HG02981 (cell line): ENCODE results near the gene AHCY.
"Not testable (repeated sequence)": the region's sequence is repeated elsewhere in the genome, so short reads cannot be mapped to it uniquely, and the experiment has no call there.

Source experiments
- ATAC-seq: cut with Tn5 transposase; IDR thresholded peaks from one replicate; pipeline ENCODE4 v1.9.1; 2021; ENCODE audit warnings: mild to moderate bottlenecking, moderate library complexity; ENCODE audit not compliant: unreplicated experiment

The AHCY gene

DNA sequence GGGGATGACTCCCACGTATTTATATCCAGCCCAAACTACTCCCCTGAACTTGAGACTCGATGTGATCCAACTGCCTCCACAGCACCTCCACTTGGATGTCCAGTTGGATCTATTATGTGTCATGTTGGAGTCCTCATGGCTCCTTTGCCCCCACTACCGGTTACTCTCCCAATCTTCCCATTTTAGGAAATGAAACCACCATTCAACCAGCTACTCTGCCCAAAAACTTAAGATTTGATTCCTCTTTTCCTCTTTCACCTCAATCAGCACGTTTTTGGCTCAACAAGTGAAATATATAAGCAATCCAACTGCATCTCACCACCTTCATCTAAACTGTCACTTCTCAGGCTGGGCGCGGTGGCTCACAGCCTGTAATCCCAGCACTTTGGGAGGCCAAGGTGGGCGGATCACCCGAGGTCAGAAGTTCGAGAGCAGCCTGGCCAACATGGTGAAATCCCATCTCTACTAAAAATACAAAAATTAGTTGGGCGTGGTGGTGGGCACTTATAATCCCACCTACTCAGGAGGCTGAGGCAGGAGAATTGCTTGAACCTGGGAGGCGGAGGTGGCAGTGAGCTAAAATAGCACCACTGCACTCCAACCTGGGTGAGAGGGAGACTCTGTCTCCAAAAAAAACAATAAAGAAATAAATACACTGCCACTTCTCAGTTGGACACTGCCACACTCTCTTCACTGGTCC, 3.4 kb downstream of the AHCY start:
- no peak for ATAC-seq

DNA sequence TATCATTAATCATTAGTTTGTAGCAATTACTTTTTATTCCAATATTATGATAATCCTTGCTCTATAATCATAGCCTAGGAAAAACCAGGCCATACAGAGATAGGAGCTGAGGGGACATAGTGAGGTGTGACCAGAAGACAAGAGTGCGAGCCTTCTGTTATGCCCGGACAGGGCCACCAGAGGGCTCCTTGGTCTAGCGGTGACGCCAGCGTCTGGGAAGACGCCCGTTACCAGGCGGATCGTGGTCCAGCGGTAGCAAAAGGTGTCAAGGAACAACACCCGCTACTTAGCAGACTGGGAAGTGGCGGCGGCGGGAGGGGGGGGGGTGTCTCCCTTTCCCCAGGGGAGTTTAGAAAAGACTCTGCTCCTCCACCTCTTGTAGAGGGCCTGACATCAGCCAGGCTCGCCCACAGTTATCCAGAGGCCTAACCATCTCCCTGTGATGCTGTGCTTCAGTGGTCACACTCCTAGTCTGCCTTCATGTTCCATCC, 4.8 kb downstream of the AHCY start:
- not testable (repeated sequence) for ATAC-seq

DNA sequence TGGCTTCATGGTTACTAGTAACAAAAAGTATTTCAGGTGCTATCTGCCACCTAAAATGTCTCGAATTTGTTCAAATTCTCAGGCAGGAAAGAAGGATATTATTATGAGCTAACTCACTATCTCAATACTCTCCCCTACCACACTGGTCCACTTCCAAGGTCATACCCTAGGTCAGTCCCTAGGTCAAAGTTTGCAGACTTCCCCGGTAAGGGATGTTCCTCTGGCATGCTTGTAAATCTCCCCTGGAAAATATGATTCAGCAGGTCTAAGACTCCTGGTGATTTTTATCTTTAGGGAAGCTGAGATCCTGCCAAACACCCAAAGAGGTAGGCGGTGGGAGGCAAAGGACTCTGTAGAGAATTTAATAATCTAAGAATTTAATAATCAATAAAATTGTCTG, 6.7 kb downstream of the AHCY start:
- ATAC-seq = no peak

DNA sequence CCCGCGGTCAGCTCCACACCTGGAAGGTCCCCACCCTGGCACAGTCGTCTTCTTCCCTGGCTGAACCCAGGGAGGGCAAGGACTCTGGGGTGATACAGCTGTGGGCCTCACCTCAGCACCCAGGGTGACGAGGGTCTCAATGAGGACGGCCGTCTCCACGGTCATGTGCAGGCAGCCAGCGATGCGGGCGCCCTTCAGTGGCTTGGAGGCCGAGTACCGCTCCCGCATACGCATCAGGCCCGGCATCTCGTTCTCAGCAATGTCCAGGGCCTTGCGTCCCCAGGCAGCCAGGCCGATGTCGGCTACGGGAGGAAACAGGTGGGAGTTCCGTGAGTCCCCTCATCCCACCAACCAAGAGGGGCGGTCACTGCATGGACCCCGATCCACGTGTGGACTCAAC, 7.9 kb downstream of the AHCY start:
- ATAC-seq = no peak

DNA sequence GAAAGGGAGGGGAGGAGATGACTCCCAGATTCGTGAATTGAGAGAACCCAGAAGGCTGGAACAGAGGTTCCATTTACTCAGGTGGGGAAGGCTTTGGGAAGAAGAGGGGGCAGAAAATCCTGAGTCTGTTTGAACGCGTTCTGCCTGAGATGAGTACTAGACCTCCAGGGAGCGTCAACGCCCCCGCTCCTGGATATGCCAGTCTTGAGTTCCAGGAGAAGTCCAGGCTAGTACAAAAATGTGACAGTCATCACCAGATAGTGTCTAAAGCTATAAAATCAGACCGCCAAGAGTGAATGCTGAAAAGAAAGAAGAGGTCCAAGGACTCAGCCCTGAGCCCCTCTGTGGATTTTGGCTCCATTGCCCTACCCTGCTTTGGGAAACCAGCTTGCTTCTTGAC, 8.6 kb downstream of the AHCY start:
- no peak for ATAC-seq

DNA sequence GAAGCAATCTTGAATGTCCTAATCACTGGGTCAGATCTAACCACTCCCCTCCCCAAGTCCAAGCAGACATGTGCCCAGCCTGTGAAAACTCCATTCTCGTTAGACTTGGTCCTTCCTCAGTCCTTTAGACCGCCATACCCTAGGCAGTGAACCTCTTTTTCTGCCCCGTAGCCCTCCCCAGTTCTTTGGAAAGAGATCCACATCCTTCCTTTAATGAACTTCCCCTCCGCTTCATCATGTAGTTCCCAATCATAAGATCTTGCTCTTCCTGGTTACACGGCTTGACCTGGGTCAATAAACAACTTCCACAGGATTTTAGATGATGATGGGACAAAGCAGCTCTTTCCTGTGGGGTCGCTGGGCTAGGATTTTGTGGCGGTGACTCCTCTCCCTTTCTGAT, 9.6 kb downstream of the AHCY start:
- no peak for ATAC-seq

DNA sequence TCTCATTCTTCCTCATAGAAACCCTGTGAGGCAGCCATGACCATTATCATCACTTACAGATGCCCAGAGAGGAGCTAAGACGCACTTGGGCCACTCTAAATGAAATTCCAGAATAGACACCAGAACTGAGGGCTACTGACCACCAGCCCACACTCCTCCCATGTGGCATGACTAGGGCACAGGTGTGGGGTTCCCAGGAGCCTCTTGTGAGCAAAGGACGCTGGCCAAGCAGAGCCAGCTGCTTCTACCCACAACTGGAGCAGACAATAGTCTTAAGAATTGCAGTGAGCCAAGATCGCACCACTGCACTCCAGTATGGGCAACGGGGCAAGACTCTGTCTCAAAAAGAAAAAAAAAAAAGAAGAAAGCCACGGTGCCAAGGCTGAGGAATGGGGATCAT, 10.0 kb downstream of the AHCY start:
- ATAC-seq = no peak

DNA sequence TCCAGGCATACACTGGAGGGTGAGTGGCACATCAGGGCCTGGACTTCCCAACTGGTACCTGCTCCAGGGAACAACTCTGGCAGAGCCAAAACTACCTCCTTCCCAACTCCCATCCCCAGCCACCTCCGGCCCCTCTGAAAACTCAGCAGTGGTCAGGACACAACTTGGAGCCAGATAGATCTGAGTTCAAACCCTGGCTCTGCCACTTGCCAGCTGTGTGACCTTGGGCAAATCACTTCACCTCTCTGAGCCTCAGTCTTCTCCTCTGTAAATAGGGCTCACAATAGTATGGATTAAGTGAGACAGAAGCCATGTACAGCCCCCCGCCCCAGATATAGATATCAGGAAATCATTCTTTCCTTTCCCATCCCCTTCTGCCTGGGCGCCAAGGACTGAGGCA, 10.7 kb downstream of the AHCY start:
- ATAC-seq = no peak

DNA sequence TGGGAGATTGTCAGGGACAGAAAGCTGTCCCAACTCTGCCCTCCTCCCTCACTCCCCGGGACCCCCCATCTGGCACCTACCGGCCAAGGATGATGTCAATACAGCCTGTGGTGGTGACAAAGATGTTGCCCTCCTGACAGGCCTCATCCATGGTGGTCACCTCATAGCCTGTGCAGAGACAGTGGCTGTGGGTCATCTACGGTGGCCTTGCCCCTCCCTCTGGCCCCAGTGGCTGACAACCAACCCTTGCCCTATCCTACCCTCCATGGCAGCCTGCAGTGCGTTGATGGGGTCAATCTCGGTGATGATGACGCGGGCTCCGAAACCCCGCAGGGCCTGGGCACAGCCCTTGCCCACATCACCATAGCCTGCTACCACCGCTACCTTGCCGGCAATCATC, 12.7 kb downstream of the AHCY start:
- ATAC-seq = no peak

DNA sequence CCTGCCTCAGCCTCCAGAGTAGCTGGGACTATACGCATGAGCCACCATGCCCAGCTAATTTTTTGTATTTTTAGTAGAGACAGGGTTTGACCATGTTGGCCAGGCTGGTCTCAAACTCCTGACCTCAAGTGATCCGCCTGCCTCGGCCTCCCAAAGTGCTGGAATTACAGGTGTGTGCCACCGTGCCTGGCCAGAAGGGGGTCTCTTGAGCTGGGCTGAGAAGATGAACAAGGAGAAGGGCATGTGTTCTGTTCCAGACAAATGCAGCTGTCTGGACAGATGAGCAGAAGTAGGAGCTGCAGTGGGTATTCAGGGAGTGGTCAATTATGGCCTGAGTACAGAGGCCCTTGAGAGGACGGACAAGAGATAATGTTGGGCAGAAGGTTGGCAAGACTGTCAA, 15.7 kb downstream of the AHCY start:
- not testable (repeated sequence) for ATAC-seq

DNA sequence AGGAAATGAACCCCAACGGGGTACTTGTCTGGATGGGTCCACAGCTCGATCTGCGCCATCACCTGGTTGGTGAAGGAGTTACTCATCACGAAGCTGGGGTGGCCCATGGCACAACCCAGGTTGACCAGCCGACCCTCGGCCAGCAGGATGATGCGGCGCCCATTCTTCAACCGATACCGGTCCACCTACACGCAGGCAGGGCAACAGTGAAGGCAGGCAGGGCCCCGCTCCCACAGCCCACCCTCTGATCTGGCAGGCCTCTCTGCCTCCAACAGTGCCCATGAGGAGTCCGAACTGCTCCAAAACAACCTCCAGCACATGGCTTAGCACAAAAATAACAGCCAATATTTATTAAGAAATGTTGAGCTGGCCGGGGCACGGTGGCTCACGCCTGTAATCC, 17.7 kb downstream of the AHCY start:
- ATAC-seq = no peak

DNA sequence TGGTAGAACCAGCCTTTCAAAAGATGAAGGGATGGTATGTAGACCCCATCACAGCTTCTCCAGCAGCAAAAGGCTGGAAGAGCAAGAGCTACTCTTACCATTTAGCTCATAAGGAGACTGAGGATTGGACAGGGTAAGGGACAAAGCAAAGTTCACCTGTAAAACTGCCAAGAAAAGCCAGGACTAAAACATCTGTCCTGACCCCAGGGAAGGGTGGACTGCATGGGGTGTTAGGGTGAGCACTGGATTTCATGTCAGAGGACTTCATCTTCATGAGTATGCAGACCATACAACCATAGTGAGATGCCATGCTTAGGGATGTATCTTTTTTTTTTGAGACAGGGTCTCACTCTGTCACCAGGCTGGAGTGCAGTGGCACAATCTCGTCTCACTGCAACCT, 19.3 kb downstream of the AHCY start:
- ATAC-seq = no peak

DNA sequence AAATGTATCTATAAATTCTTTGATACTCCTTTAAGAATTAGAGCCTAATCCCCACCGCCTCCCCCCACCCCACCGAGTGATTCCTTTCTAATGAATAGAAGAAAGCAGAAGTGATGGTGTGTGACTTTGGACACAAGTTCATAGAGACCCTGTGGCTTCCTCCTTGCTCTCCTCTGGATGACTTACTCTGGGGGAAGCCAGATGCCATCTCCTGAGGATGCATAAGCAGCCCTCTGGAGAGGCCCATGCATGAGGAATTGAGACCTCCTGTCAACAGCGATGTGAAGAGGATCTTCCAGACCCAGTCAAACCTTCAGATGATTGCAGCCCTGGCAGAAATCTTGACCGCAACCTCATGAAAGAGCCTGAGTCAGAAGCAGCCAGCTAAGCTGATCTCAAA, 21.1 kb downstream of the AHCY start:
- ATAC-seq = no peak

DNA sequence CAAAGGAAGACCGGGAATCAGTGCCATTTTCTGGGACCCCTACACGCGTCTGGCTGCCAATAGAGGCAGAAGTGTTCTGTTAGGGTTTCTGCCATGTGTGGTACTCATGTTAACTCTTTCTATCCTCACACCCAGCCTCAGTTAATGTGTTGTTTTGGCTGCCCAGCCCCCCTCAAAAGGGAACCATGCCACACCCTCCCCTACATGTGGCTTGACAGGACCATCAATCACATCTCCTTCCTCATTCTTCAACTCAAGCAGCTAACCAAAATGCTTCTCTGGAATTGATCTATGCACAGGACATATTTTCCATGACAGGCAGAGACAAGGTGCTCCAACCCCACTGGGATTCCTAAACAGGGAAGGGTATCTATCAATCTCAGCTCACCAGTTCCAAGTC, 22.0 kb downstream of the AHCY start:
- ATAC-seq = no peak

DNA sequence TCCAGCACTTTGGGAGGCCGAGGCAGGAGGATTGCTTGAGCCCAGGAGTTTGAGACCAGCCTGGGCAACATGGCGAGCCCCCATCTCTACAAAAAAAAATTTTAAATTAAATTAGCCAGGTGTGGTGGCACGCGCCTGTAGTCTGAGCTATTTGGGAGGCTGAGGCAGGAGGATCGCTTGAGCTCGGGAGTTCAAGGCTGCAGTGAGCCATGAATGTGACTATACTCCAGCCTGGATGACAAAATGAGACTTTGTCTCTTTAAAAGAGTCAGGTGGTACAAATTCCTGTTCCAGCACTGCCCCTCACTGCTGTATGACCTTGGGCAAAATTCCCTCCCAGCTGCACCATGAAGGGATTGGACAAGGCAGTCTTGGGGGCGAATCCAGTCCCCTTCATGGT, 28.5 kb downstream of the AHCY start:
- no peak for ATAC-seq

DNA sequence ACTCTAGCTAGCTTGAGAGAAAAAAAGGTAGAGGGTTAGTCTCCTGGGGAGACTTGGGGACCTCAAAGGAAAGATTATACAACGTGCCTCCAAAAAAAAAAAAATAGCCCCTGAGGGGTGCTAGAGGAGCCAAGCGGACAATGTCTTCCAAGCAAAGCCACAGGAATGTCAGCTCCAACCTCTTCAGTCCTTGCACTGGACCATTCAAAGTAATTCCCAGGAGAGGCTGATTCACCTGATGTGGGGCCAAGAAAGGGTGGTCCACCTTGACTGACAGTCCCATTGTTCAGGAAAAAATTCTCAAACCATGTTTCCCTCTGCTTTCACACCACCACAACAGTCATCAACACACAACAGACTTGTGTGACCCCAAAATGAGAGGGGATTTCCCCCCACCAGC, 31.2 kb downstream of the AHCY start:
- ATAC-seq = no peak

DNA sequence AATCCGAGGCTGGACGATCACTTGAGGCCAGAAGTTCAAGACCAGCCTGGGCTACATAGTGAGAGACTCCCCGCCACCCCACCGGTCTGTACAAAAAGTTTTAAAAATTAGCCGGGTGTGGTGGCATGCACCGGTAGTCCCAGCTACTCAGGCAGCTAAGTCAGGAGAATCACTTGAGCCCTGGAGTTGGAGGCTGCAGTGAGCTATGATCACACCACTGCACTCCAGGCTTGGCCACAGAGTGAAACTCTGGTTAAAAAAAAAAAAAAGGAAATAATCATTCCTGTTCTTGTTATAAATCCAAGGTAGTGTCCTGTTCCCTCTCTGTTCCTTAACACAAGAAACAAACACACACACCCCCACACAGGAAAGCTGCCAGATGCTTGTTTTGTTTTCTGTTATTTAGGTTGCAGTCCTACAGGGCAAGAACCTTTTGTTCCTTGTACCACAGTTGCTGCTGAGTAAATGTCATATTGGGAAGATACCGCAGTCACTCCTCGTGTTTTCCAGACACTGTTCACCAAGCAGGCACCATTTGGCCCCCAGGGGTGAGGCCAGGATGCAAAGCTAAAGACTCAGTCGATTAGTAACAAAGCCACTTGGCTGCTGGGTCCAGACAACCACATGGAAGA, 33.0 kb downstream of the AHCY start:
- ATAC-seq = no peak

DNA sequence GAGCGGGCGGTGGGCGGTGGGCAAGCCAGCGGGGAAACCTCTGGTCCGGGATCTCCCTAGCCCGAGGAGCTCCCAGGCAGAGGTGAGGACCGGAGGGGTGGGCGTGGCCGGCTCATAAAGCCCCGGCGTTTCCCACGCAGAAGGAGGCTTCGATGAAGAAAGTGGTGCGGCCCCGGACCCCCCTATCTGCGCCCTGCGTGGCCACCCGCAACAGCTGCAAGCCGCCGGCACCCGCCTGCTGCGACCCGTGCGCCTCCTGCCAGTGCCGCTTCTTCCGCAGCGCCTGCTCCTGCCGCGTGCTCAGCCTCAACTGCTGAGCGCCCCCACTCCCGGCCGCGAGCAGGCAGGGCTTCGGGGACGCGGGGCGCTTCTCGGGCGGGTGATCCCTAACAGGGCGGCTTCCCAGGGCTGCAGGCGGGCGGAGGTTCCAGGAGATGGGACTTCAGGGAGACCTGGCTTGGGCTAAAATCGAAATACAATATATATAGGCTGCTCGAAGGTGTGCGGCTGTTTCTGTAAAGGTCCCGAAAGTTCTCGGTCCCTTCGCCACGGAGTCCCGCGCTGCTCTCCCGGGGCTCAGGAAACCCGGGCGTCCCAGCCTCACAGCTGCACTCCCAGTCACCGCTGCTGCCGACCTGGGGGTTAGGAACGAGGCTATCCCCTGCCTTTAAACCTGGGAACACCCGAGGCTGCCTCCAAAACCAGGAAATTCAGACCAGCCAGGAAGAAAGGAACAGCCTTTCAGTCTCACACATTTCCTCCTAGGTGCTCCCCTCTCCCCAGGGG, 34.1 kb downstream of the AHCY start:
- ATAC-seq = no peak

DNA sequence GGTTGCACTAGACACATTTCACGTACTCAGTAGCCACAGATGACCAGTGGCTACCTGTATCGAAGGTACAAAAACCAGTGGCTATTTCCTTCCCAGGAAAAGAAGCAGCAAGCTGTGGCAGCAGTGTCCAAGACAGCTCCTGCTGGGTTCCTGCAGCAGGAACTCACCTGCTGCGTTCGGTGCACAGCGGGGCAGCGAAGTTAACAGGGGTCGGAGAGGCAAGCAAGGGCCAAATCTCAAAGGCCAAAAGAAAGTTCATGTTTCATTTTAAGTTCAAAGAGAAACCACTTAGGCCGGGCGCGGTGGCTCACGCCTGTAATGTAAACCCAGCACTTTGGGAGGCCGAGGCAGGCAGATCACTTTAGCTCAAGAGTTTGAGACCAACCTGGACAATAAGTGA, 35.0 kb downstream of the AHCY start:
- no peak for ATAC-seq

DNA sequence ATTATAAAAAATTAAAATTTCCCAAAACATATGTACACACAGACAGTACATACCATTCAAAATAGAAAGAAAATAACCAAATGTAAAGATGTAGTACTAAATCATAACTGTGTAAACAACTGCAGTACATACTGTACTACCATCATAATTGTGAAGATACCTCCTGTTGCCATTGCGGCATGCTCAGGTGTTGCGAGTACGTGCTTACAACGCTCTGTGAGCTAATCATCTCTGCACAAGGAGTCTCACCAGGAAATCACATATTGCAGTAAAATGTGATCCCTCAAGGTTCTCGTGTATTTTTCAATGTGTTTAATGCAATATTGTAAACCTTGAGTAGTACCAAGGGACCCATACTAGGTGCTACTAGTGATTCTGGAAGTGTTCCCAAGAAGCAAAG, 39.0 kb downstream of the AHCY start:
- ATAC-seq = no peak

DNA sequence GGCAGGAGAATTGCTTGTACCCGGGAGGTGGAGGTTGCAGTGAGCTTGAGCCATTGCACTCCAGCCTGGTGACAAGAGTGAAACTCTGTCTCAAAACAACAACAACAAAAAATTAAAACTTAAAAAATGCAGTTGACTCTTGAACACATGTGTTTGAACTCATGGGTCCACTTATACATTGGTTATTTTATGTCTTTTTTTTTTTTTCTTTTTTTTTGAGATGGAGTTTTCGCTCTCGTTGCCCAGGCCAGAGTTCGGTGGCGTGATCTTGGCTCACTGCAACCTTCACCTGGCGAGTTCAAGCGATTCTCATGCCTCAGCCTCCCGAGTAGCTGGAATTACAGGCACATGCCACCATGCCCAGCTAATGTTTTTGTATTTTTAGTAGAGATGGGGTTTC, 39.7 kb downstream of the AHCY start:
- not testable (repeated sequence) for ATAC-seq
